Vagina (tissue), 2 donors: Measurements from ENCODE around the gene SLC6A1. TPM values are rescaled to one million over a fixed set of nuclear protein-coding genes. Genes with fewer than 3 reads are reported as not detected.

Source experiments
- DNase-seq, 2 donors: peaks; one replicate each; pipeline ENCODE4 v3.0.0-alpha.2; 2017; ENCODE audit errors: extremely low spot score in 2 of 2
- H3K27ac ChIP-seq: fragments of 200-600 bp; sonication (generic); one replicate; pipeline ENCODE4 v1.5.1; 2019
- H3K27me3 ChIP-seq: fragments of 200-600 bp; sonication (generic); one replicate; pipeline ENCODE4 v1.5.1; 2019
- H3K36me3 ChIP-seq, 2 donors: fragments of 200-600 bp; sonication (generic); one replicate each; pipeline ENCODE4 v1.5.1; 2017 to 2019
- H3K4me1 ChIP-seq: fragments of 200-600 bp; sonication (generic); one replicate; pipeline ENCODE4 v1.5.1; 2019
- H3K4me3 ChIP-seq, 2 donors: fragments of 200-600 bp; sonication (generic); 1 replicate in 1 of 2; 2 replicates in 1 of 2; pipeline ENCODE4 v1.5.1; 2016 to 2019
- H3K9me3 ChIP-seq: fragments of 200-600 bp; sonication (generic); one replicate; pipeline ENCODE4 v1.5.1; 2019
- CTCF ChIP-seq, 3 experiments: fragments of 450-650 bp in 2 of 3; fragments of 200-600 bp in 1 of 3; sonication (generic) in 1 of 3; IDR thresholded peaks; one replicate each; pipeline ENCODE4 v1.5.1; 2017 to 2019; ENCODE audit warnings: antibody characterized with exemption in 3 of 3, mild to moderate bottlenecking in 2 of 3, moderate library complexity in 2 of 3
- POLR2A ChIP-seq, 2 donors: fragments of 450-650 bp; IDR thresholded peaks; one replicate each; pipeline ENCODE4 v1.6.1; 2017; ENCODE audit warnings: antibody characterized with exemption in 2 of 2, mild to moderate bottlenecking in 2 of 2, moderate library complexity in 2 of 2
- POLR2AphosphoS5 ChIP-seq, 2 donors: sonication (generic); formaldehyde crosslinking; IDR thresholded peaks; one replicate each; pipeline ENCODE4 v1.9.0; 2017; ENCODE audit warnings: antibody characterized with exemption in 2 of 2, mild to moderate bottlenecking in 2 of 2, low read depth in 1 of 2; ENCODE audit not compliant: insufficient read depth in 1 of 2
- intact Hi-C: fragments of 100-400 bp; cut with DNase I; formaldehyde crosslinking; loops from one replicate; pipeline ENCODE4 v1.15.1; 2023
- total RNA-seq: library from RNA; depleted of rRNA; stranded (reverse); fragments of >200 nt; gene quantifications from one replicate; pipeline ENCODE4 v1.2.3, GENCODE V29; 2016

SLC6A1 gene
- total RNA-seq, 1 donor from 2014 or later, result 2.0 TPM

GRCh38 chr3:10975695-10976234, 16.8 kb upstream of the SLC6A1 start:
- H3K27ac ChIP-seq, result no peak overlapping the region
- no peaks in the 10 kb centered on the region for H3K36me3 ChIP-seq
- TF ChIP-seq CTCF (IDR thresholded peaks at IDR 0.05) (no peak), POLR2AphosphoS5 (IDR thresholded peaks at IDR 0.05; ENCODE audit: insufficient read depth in 1 of 2, low read depth in 1 of 2) (no peak), POLR2A (IDR thresholded peaks at IDR 0.05) (no peak)
- no peak overlapping the region for H3K4me3 ChIP-seq
- no peak for DNase-seq
- intact Hi-C loops, result no loop called here
- H3K4me1 ChIP-seq, result no peaks in the 10 kb centered on the region
- H3K27me3 ChIP-seq, result no peaks in the 10 kb centered on the region
- no peaks in the 10 kb centered on the region for H3K9me3 ChIP-seq

DNA sequence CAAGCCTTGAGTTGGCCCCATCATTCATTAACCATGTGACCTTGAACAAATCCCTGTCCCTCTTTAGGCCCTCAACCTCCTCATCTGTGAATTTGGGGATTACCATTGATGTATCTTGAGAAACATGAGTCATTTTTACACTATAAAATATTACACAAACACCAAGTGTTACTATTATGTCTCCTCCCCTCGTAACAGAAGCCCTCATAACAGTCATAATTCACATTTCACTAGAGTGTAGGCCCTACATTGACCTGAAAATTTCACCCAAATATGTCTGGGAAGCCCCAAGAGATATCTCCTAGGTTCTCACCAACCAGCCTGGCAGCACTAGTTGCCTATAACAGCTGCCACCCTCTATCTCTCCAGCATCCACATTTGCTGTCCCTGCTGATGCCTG, 15.8 kb upstream of the SLC6A1 start:
- Histone ChIP-seq H3K36me3 (no peaks in the 10 kb centered on the region), H3K4me1 (no peaks in the 10 kb centered on the region), H3K27me3 (no peaks in the 10 kb centered on the region), H3K4me3 (no peak overlapping the region), H3K27ac (no peak overlapping the region), H3K9me3 (no peaks in the 10 kb centered on the region)
- no peak for TF ChIP-seq CTCF (IDR thresholded peaks at IDR 0.05)
- no peak for TF ChIP-seq POLR2AphosphoS5 (IDR thresholded peaks at IDR 0.05; ENCODE audit: insufficient read depth in 1 of 2, low read depth in 1 of 2)
- no peak for TF ChIP-seq POLR2A (IDR thresholded peaks at IDR 0.05)
- no peak for DNase-seq
- intact Hi-C loops, result no loop called here

DNA sequence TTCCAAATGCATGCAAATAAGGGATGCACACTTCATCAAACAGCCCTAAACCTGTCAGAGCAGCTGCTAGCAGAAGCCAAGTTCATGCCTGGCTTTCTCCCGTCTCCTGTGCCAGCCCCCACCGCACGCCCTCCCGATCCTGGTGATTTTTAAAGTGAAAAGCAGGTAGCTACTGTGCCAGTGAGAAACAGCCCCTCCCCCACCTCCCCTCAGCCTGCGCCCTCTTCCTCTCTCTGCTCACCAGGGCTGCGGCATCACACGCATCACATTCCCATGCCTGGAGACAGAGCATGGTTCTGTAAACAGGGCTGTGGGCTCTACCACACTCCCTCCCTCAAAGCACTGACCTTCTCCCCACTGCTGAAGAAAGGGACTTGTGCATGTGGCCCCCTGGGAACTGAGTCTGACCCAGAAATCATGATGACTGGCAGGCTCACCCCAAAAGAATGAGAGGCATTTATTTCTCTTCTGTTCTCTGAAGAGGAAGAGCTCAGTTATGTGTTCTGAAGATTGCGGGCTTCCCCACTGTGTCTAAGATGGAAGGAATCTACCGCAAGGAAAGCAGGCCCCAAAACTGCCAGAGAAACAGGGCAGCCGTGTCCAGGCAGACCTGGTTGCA, 14.5 kb upstream of the SLC6A1 start:
- Histone ChIP-seq H3K27me3 (no peaks in the 10 kb centered on the region), H3K4me1 (peaks cover 4% of the 10 kb centered on the region), H3K4me3 (no peak overlapping the region), H3K27ac (no peak overlapping the region), H3K9me3 (no peaks in the 10 kb centered on the region), H3K36me3 (no peaks in the 10 kb centered on the region)
- intact Hi-C loops, result no loop called here
- TF ChIP-seq POLR2AphosphoS5 (IDR thresholded peaks at IDR 0.05; ENCODE audit: insufficient read depth in 1 of 2, low read depth in 1 of 2) (no peak), CTCF (IDR thresholded peaks at IDR 0.05) (no peak), POLR2A (IDR thresholded peaks at IDR 0.05) (no peak)
- no peak for DNase-seq

- Histone ChIP-seq H3K27ac (no peak overlapping the region), H3K4me3 (no peak overlapping the region), H3K36me3 (no peaks in the 10 kb centered on the region), H3K4me1 (peaks cover 4% of the 10 kb centered on the region), H3K27me3 (no peaks in the 10 kb centered on the region), H3K9me3 (no peaks in the 10 kb centered on the region)
- intact Hi-C loops, result no loop called here
- no peak for TF ChIP-seq CTCF (IDR thresholded peaks at IDR 0.05)
- TF ChIP-seq POLR2AphosphoS5 (IDR thresholded peaks at IDR 0.05; ENCODE audit: insufficient read depth in 1 of 2, low read depth in 1 of 2), result no peak
- TF ChIP-seq POLR2A (IDR thresholded peaks at IDR 0.05), result no peak
- no peak for DNase-seq
Observed at GRCh38 chr3:10978956-10979355, 13.6 kb upstream of the SLC6A1 start.

DNA sequence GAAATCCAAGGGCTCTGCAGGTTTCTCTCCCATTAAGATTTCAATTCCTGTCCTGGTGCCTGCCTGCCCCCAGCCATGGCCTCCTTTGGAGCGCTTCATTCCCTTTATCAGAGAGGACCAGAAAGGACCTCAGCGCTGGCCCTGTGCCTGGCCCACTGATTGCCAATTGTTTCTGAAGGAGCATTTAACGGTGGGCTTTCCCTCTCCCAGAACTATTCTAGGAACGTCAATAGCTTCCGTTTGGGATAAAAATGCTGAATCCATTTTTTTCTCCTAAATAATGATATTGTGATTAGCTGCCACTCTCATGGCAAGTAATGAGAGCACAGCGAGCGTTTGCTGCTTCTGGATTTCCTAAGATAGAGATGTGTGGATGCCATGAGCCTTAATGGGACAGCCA, 12.2 kb upstream of the SLC6A1 start:
- H3K4me1 ChIP-seq, result peaks cover 4% of the 10 kb centered on the region
- DNase-seq, result no peak
- H3K36me3 ChIP-seq, result no peaks in the 10 kb centered on the region
- intact Hi-C loops, result no loop called here
- no peak for TF ChIP-seq POLR2A (IDR thresholded peaks at IDR 0.05)
- no peak for TF ChIP-seq POLR2AphosphoS5 (IDR thresholded peaks at IDR 0.05; ENCODE audit: insufficient read depth in 1 of 2, low read depth in 1 of 2)
- no peak for TF ChIP-seq CTCF (IDR thresholded peaks at IDR 0.05)
- H3K27me3 ChIP-seq, result no peaks in the 10 kb centered on the region
- H3K4me3 ChIP-seq, result no peak overlapping the region
- H3K9me3 ChIP-seq, result no peaks in the 10 kb centered on the region
- H3K27ac ChIP-seq, result no peak overlapping the region
